Colonic mucosa (tissue), 4 donors: ENCODE results near the gene TCEAL7. TPM values are rescaled to one million over a fixed set of nuclear protein-coding genes. Genes with fewer than 3 reads are reported as not detected.

ENCODE experiments used
- DNase-seq: peaks from one replicate; pipeline ENCODE4 v3.0.0-alpha.2; 2020
- H3K27ac ChIP-seq: fragments of 200-600 bp; one replicate; pipeline ENCODE4 v1.8.0; 2021
- H3K27me3 ChIP-seq: fragments of 200-600 bp; one replicate; pipeline ENCODE4 v1.8.0; 2021
- H3K36me3 ChIP-seq: fragments of 200-600 bp; one replicate; pipeline ENCODE4 v1.8.0; 2021
- H3K4me1 ChIP-seq: fragments of 200-600 bp; one replicate; pipeline ENCODE4 v1.8.0; 2021; ENCODE audit warnings: mild to moderate bottlenecking
- H3K4me3 ChIP-seq: fragments of 200-600 bp; one replicate; pipeline ENCODE4 v1.8.0; 2021
- H3K9ac ChIP-seq, 2 donors: one replicate each; pipeline ENCODE4 v1.7.0; 2013; ENCODE audit warnings: control low read depth in 2 of 2, low read depth in 2 of 2, low read length in 2 of 2
- H3K9me3 ChIP-seq: fragments of 200-600 bp; one replicate; pipeline ENCODE4 v1.8.0; 2021
- intact Hi-C: fragments of 100-400 bp; cut with DNase I; formaldehyde crosslinking; loops from one replicate; pipeline ENCODE4 v1.14.1; 2022
- total RNA-seq, 2 donors: library from RNA; stranded (reverse); fragmentation: NEBNext Ultra II Directional in 1 of 2; extraction: Animal tissue kit (Norgen Biotek cat#: 25700) in 1 of 2; gene quantifications; one replicate each; pipeline ENCODE4 v1.2.1, GENCODE V29; 2021
- TF ChIP-seq, protein P1 (sequence below): fragments of 200-600 bp; IDR thresholded peaks from one replicate; pipeline ENCODE4 v1.8.0; 2022; ENCODE audit warnings: antibody characterized with exemption, mild to moderate bottlenecking
- donor health status: healthy.
- donor health status: DM: no; HTN: no; CAD: no.
- donor health status: DM: no; HTN: no; CAD: no.

TCEAL7 gene
- total RNA-seq, 2 donors from 2014 or later = 0.82 to 4.0 TPM

- Histone ChIP-seq H3K9me3 (no peaks in the 10 kb centered on the region), H3K27ac (no peak overlapping the region), H3K9ac (no peak overlapping the region), H3K27me3 (no peaks in the 10 kb centered on the region), H3K4me3 (no peak overlapping the region), H3K4me1 (no peaks in the 10 kb centered on the region), H3K36me3 (no peaks in the 10 kb centered on the region)
- intact Hi-C loops = no loop called here
- TF ChIP-seq, protein P1, sequence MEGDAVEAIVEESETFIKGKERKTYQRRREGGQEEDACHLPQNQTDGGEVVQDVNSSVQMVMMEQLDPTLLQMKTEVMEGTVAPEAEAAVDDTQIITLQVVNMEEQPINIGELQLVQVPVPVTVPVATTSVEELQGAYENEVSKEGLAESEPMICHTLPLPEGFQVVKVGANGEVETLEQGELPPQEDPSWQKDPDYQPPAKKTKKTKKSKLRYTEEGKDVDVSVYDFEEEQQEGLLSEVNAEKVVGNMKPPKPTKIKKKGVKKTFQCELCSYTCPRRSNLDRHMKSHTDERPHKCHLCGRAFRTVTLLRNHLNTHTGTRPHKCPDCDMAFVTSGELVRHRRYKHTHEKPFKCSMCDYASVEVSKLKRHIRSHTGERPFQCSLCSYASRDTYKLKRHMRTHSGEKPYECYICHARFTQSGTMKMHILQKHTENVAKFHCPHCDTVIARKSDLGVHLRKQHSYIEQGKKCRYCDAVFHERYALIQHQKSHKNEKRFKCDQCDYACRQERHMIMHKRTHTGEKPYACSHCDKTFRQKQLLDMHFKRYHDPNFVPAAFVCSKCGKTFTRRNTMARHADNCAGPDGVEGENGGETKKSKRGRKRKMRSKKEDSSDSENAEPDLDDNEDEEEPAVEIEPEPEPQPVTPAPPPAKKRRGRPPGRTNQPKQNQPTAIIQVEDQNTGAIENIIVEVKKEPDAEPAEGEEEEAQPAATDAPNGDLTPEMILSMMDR = no peak
- DNase-seq = no peak
Observed at GRCh38 chrX:103369479-103369878, 39.4 kb downstream of the TCEAL7 start.

DNA sequence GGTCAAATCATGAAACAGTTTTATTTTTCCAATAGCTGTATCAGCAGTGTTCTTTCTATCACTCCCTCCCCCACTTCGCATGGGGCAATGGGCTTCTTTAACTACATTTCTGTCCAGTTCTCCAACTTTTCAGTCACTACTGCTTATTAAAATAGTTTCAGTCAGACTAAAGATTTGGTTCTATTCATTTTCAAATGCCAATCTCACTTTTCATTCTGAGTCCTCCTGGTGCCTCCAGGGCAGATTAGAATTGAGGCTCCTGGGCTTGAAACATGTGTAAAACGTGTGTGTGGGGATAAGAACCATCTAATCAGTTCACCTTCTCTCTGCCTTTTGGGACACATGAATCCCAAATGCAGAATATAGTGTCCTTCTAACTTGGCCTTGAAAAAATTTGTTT lies 42.8 kb downstream of the TCEAL7 start:
- no peaks in the 10 kb centered on the region for H3K36me3 ChIP-seq
- no peaks in the 10 kb centered on the region for H3K4me1 ChIP-seq
- intact Hi-C loops = no loop called here
- no peaks in the 10 kb centered on the region for H3K27me3 ChIP-seq
- H3K9me3 ChIP-seq = no peaks in the 10 kb centered on the region
- H3K9ac ChIP-seq = no peak overlapping the region
- H3K4me3 ChIP-seq = no peak overlapping the region
- no peak for DNase-seq
- TF ChIP-seq, protein P1 = no peak
- no peak overlapping the region for H3K27ac ChIP-seq

GRCh38 chrX:103373581-103373980 lies 43.5 kb downstream of the TCEAL7 start:
- TF ChIP-seq, protein P1 = no peak
- Histone ChIP-seq H3K9me3 (no peaks in the 10 kb centered on the region), H3K36me3 (no peaks in the 10 kb centered on the region), H3K4me3 (no peak overlapping the region), H3K27me3 (no peaks in the 10 kb centered on the region), H3K4me1 (no peaks in the 10 kb centered on the region), H3K27ac (no peak overlapping the region), H3K9ac (no peak overlapping the region)
- DNase-seq = no peak
- intact Hi-C loops = no loop called here

DNA sequence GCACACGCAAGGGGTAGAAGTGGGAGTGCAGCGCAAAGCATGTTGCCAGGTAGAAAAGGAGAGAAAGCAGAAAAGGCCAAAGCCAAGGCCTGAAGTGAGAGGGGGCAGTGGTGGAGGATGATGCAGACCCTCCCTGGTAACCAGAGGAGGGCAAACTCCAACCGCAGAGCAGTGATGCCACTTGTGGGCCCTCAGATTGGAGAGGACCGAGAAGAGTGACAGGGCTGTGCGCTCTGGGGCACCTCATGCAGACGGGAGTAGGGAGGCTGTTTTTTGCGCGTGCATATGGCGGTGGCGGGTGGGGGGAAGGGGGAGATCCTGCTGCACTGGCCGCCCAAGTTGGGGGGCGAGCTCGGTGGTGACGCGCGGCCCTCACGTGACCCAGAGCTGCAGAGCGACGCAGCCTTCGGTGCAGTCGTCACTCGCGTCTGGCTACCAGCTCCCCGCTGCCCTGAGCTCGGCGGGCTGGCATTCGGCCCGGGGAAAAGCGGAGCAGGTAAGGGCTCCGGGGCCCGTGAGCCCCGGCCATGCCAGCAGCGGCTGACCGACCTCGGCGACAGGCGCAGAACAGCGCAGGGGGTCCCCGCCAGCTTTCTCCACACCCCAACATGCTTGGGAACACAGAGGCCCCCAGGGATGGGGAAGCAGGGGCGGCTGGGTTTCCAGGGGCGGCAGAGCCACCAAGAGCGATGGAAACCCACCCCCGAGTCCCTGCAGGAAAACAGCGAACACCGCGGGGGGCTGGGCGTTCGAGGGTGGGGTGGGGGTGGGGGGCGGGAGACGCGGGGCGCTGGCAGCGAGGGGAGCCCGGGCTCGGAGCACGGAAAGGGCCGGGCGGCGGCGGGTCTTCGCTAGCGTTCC lies 46.3 kb downstream of the TCEAL7 start, which contains the start of gene BEX3:
BEX3 (plus strand) TSS at position 421 of the 861 bp plus-strand sequence. CDS start 984 bp downstream, outside the sequence.
- peak; percentile 48 for DNase-seq
- Histone ChIP-seq H3K4me1 (no peaks in the 10 kb centered on the region), H3K9ac (peak within 1 kb of the TSS; percentile 40 to 69), H3K27me3 (no peaks in the 10 kb centered on the region), H3K4me3 (peak within 1 kb of the TSS; percentile 56), H3K36me3 (no peaks in the 10 kb centered on the region), H3K27ac (no peak within 1 kb of the TSS), H3K9me3 (no peaks in the 10 kb centered on the region)
- TF ChIP-seq, protein P1 = no peak
- intact Hi-C loops = no loop called here

DNA sequence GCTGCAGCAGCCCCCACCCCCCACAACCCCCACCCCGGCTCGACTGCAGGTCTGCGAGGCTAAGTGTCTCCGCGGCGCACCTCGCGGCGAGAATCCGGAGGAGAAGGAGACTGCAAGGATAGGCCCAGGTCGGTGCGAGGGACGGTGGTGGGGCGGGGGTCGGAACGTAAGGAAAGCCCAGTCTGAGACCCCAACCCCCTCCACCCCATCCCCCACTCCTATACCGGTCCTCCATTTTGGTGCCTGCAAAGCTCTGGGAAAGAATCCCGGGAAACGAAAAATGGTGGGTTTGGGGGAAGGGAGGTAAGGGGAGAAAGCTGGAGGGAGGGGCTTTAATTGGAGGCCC lies 46.9 kb downstream of the TCEAL7 start:
- H3K9ac ChIP-seq = peak overlapping the region in 1 of 2 donors; percentile 40
- H3K36me3 ChIP-seq = no peaks in the 10 kb centered on the region
- TF ChIP-seq, protein P1 = no peak
- no peaks in the 10 kb centered on the region for H3K27me3 ChIP-seq
- no peak overlapping the region for H3K27ac ChIP-seq
- H3K4me3 ChIP-seq = peak overlapping the region; percentile 56
- H3K4me1 ChIP-seq = no peaks in the 10 kb centered on the region
- intact Hi-C loops = no loop called here
- DNase-seq = peak; percentile 21
- no peaks in the 10 kb centered on the region for H3K9me3 ChIP-seq
